HG03521 (cell line): ENCODE results near the gene DIP2C.
"Not testable (repeated sequence)": the region's sequence is repeated elsewhere in the genome, so short reads cannot be mapped to it uniquely, and the experiment has no call there.

ENCODE experiments used
- ATAC-seq: cut with Tn5 transposase; IDR thresholded peaks from one replicate; pipeline ENCODE4 v1.9.1; 2021; ENCODE audit warnings: mild to moderate bottlenecking, moderate library complexity; ENCODE audit not compliant: unreplicated experiment

The DIP2C gene

GRCh38 chr10:349081-349480, 340.4 kb downstream of the DIP2C start:
- no peak for ATAC-seq

- no peak for ATAC-seq
Measured at GRCh38 chr10:348456-348855, 341.0 kb downstream of the DIP2C start.

GRCh38 chr10:347774-348173, 341.7 kb downstream of the DIP2C start:
- ATAC-seq = not testable (repeated sequence)

GRCh38 chr10:347190-347589, 342.3 kb downstream of the DIP2C start:
- ATAC-seq = not testable (repeated sequence)

- no peak for ATAC-seq
Measured at GRCh38 chr10:344582-345200, 344.8 kb downstream of the DIP2C start.

- no peak for ATAC-seq
Measured at GRCh38 chr10:343231-344220, 345.9 kb downstream of the DIP2C start.

- no peak for ATAC-seq
Measured at GRCh38 chr10:341081-341740, 348.3 kb downstream of the DIP2C start.

- ATAC-seq = no peak
Measured at GRCh38 chr10:340646-341045, 348.8 kb downstream of the DIP2C start.

GRCh38 chr10:339038-339391, 350.5 kb downstream of the DIP2C start:
- ATAC-seq = no peak

GRCh38 chr10:338171-339037, 351.1 kb downstream of the DIP2C start:
- ATAC-seq = no peak

- no peak for ATAC-seq
Measured at GRCh38 chr10:336247-336646, 353.2 kb downstream of the DIP2C start.

- no peak for ATAC-seq
Measured at GRCh38 chr10:335151-335800, 354.2 kb downstream of the DIP2C start.

- ATAC-seq = no peak
Measured at GRCh38 chr10:331186-331585, 358.3 kb downstream of the DIP2C start.

GRCh38 chr10:329361-330099, 359.9 kb downstream of the DIP2C start:
- no peak for ATAC-seq

- ATAC-seq = no peak
Measured at GRCh38 chr10:327889-328852, 361.3 kb downstream of the DIP2C start.

- ATAC-seq = no peak
Measured at GRCh38 chr10:326894-327635, 362.4 kb downstream of the DIP2C start.

- ATAC-seq = no peak
Measured at GRCh38 chr10:326350-326749, 363.1 kb downstream of the DIP2C start.

GRCh38 chr10:325282-325681, 364.2 kb downstream of the DIP2C start:
- ATAC-seq = no peak
